Stimulated activated CD8-positive, alpha-beta memory T cell treated with anti-CD3 and anti-CD28 coated beads, Interleukin-7, amount 100 ng/mL, for 4 hours (primary cell): ENCODE results near the gene C19orf38.
"Not testable (repeated sequence)": the region's sequence is repeated elsewhere in the genome, so short reads cannot be mapped to it uniquely, and the experiment has no call there.

Experiments used
- DNase-seq, 2 donors: peaks; one replicate each; pipeline ENCODE4 v3.0.0-alpha.2; 2020; ENCODE audit warnings: low read depth in 2 of 2

C19orf38 gene

GRCh38 chr19:10876459-10877240 lies 28.4 kb downstream of the C19orf38 start:
- DNase-seq: no peak

GRCh38 chr19:10877608-10878007 lies 29.4 kb downstream of the C19orf38 start:
- DNase-seq: not testable (repeated sequence)

- no peak for DNase-seq
These were observed 30.0 kb downstream of the C19orf38 start for GRCh38 chr19:10878253-10878652.

GRCh38 chr19:10881403-10882107 lies 33.3 kb downstream of the C19orf38 start:
- DNase-seq: no peak

- no peak for DNase-seq
These were observed 33.9 kb downstream of the C19orf38 start for GRCh38 chr19:10882108-10882457.

GRCh38 chr19:10884274-10884673 lies 36.1 kb downstream of the C19orf38 start:
- no peak for DNase-seq

- DNase-seq: no peak
These were observed 37.3 kb downstream of the C19orf38 start for GRCh38 chr19:10885201-10886169.

GRCh38 chr19:10887616-10888367 lies 39.6 kb downstream of the C19orf38 start:
- no peak for DNase-seq

- no peak for DNase-seq
These were observed 40.2 kb downstream of the C19orf38 start for GRCh38 chr19:10888421-10888866.

- DNase-seq: no peak
These were observed 41.7 kb downstream of the C19orf38 start for GRCh38 chr19:10889880-10890279.

GRCh38 chr19:10891405-10892086 lies 43.3 kb downstream of the C19orf38 start:
- no peak for DNase-seq

- DNase-seq: no peak
These were observed 44.0 kb downstream of the C19orf38 start for GRCh38 chr19:10892256-10892655.

- DNase-seq: no peak
These were observed 46.6 kb downstream of the C19orf38 start for GRCh38 chr19:10894911-10895213.

GRCh38 chr19:10895363-10895762 lies 47.1 kb downstream of the C19orf38 start:
- DNase-seq: no peak

GRCh38 chr19:10895920-10896319 lies 47.7 kb downstream of the C19orf38 start:
- no peak for DNase-seq

GRCh38 chr19:10896851-10897526 lies 48.8 kb downstream of the C19orf38 start:
- no peak for DNase-seq

GRCh38 chr19:10898633-10899032 lies 50.4 kb downstream of the C19orf38 start:
- no peak for DNase-seq

GRCh38 chr19:10899151-10899653 lies 51.0 kb downstream of the C19orf38 start:
- no peak for DNase-seq

- DNase-seq: no peak
These were observed 59.7 kb downstream of the C19orf38 start for GRCh38 chr19:10907925-10908324.

GRCh38 chr19:10908380-10908960 lies 60.3 kb downstream of the C19orf38 start:
- DNase-seq: no peak
